AG04450 (cell line): Measurements from ENCODE around the gene RANBP17. TPM values are rescaled to one million over a fixed set of nuclear protein-coding genes. Genes with fewer than 3 reads are reported as not detected.
A peak's percentile ranks its signal among the peaks of the same experiment; 100 is the strongest.

ENCODE experiments used
- CTCF ChIA-PET: fragments of 300-600, 350-600 bp; formaldehyde crosslinking; extraction: SDS; loops from one replicate; lab custom pipeline; 2022; ENCODE audit warnings: antibody characterized with exemption, inconsistent platforms; lab: Charles Lee
- POLR2A ChIA-PET: fragments of 350-600 bp; formaldehyde crosslinking; extraction: SDS; loops from one replicate; lab custom pipeline; 2021; ENCODE audit warnings: antibody characterized with exemption, inconsistent platforms; lab: Yijun Ruan, JAX
- DNase-seq: peaks from one replicate; pipeline ENCODE4 v3.0.0-alpha.2; 2011; ENCODE audit warnings: low read depth, low spot score
- H3K27ac ChIP-seq: one replicate; pipeline ENCODE4 v1.5.1; 2012; ENCODE audit warnings: low read depth, low read length, control low read depth
- H3K27me3 ChIP-seq: one replicate; pipeline ENCODE4 v1.6.0; 2012; ENCODE audit warnings: low read length; ENCODE audit not compliant: control insufficient read depth, insufficient read depth
- H3K4me3 ChIP-seq: 2 replicates; pipeline ENCODE4 v1.5.1; 2011; ENCODE audit warnings: mild to moderate bottlenecking, low read depth, low read length, control low read depth
- H3K9me3 ChIP-seq: 2 replicates; pipeline ENCODE4 v1.5.1; 2012; ENCODE audit warnings: low read length; ENCODE audit not compliant: control insufficient read depth, insufficient read depth
- CTCF ChIP-seq: IDR thresholded peaks from 2 replicates; pipeline ENCODE4 v1.5.1; 2011; ENCODE audit warnings: low read depth, low read length, control low read depth, inconsistent platforms
- polyA plus RNA-seq: library from polyadenylated mRNA; depleted of rRNA; stranded (reverse); fragments of >200 nt; gene quantifications from 2 replicates; pipeline ENCODE4 v1.2.3, GENCODE V29; 2011

RANBP17 gene
- polyA plus RNA-seq, 1 experiment = 11.6 TPM

GRCh38 chr5:170885809-170886208, 24.0 kb downstream of the RANBP17 start:
- Histone ChIP-seq H3K9me3 (no peaks in the 10 kb centered on the region), H3K27me3 (no peaks in the 10 kb centered on the region), H3K27ac (no peak overlapping the region), H3K4me3 (no peak overlapping the region)
- ChIA-PET POLR2A (interaction anchor here (1.1 kb wide), 1 partner anchor 502 kb away, joined by 3 read pairs; no protein-coding TSS in a partner anchor), CTCF (interaction anchor here (0.9 to 1.4 kb wide), 4 partner anchors 8 to 452 kb away, joined by 3 to 4 read pairs (median 3); no protein-coding TSS in a partner anchor)
- DNase-seq = no peak
- no peak for TF ChIP-seq CTCF

GRCh38 chr5:170886210-170886894, 24.5 kb downstream of the RANBP17 start:
- Histone ChIP-seq H3K27ac (no peak overlapping the region), H3K9me3 (no peaks in the 10 kb centered on the region), H3K4me3 (no peak overlapping the region), H3K27me3 (no peaks in the 10 kb centered on the region)
- POLR2A ChIA-PET = interaction anchor here (1.1 kb wide), 1 partner anchor 502 kb away, joined by 3 read pairs; no protein-coding TSS in a partner anchor
- CTCF ChIA-PET = interaction anchor here (1.1 to 1.4 kb wide), 3 partner anchors 7 to 451 kb away, joined by 3 to 4 read pairs (median 3); no protein-coding TSS in a partner anchor
- no peak for DNase-seq
- TF ChIP-seq CTCF = no peak

GRCh38 chr5:170892196-170892595, 30.4 kb downstream of the RANBP17 start:
- Histone ChIP-seq H3K4me3 (no peak overlapping the region), H3K9me3 (no peaks in the 10 kb centered on the region), H3K27me3 (no peaks in the 10 kb centered on the region), H3K27ac (peak overlapping the region; percentile 40)
- no peak for TF ChIP-seq CTCF
- POLR2A ChIA-PET = no interaction called here
- CTCF ChIA-PET = interaction anchor here (0.7 kb wide), 1 partner anchor 1645 kb away, joined by 4 read pairs; no protein-coding TSS in a partner anchor
- peak; percentile 32 for DNase-seq

- Histone ChIP-seq H3K4me3 (no peak overlapping the region), H3K27ac (no peak overlapping the region), H3K27me3 (no peaks in the 10 kb centered on the region), H3K9me3 (no peaks in the 10 kb centered on the region)
- no peak for TF ChIP-seq CTCF
- POLR2A ChIA-PET = no interaction called here
- CTCF ChIA-PET = interaction anchor here (0.7 to 2.5 kb wide), 4 partner anchors 9 to 150 kb away, joined by 3 to 9 read pairs (median 4); no protein-coding TSS in a partner anchor
- no peak for DNase-seq
These were observed 32.8 kb downstream of the RANBP17 start for GRCh38 chr5:170894665-170895064.

- H3K27me3 ChIP-seq = no peaks in the 10 kb centered on the region
- H3K27ac ChIP-seq = no peak overlapping the region
- POLR2A ChIA-PET = interaction anchor here (0.7 kb wide), 1 partner anchor 771 kb away, joined by 3 read pairs; no protein-coding TSS in a partner anchor
- peak; percentile 23 for TF ChIP-seq CTCF
- no peak for DNase-seq
- H3K9me3 ChIP-seq = no peaks in the 10 kb centered on the region
- no peak overlapping the region for H3K4me3 ChIP-seq
- CTCF ChIA-PET = interaction anchor here (1.0 kb wide), 1 partner anchor 21 kb away, joined by 4 read pairs; no protein-coding TSS in a partner anchor
These were observed 35.0 kb downstream of the RANBP17 start for GRCh38 chr5:170896779-170897178.
